Measurements from ENCODE around the gene MARK2.
"Not testable (repeated sequence)": the region's sequence is repeated elsewhere in the genome, so short reads cannot be mapped to it uniquely, and the experiment has no call there.

MARK2 gene

DNA sequence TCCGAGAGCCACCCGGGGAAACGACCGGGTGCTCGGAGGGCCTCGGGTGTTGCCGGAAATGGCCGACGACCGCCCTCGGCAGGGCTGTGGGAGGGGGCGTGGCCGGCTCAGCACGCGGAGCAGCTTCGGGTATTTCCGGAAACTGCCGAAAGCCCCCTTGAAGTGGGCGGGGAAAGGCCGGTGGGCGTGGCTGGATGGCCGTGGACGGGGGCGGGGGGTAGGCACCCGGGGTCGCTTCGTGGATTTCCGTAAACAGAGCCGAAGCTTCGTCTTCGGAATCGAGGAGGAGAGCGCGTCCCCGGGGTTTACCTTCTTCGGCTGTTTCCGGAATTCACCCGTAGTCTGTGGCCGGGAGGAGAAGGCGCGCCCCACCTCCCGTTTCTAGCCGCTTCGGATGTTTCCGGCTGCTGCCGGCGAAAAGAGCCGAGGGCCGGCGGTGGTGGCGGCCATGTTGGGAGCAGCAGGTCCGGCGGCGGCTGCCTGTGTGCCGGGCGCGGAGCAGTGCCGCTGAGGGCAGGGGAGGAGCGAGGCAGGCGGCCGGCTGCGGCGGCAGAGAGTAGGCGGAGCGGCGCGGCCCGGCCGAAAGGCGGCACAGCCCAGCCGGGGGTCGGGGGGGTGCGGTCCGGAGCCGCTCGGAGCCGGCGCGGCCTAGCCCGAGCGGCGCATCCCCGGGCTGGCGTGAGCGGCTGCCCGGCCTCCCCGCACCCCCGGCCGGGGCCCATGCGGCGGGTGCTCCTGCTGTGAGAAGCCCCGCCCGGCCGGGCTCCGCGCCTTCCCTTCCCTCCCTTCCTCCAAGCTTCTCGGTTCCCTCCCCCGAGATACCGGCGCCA, at the start of gene MARK2:
Gene MARK2, plus strand, starts transcription at position 433 of the 830 bp plus-strand sequence. Its CDS starts 397 bp downstream, at position 830.
- peak; percentile 92 to 99 for DNase-seq

DNA sequence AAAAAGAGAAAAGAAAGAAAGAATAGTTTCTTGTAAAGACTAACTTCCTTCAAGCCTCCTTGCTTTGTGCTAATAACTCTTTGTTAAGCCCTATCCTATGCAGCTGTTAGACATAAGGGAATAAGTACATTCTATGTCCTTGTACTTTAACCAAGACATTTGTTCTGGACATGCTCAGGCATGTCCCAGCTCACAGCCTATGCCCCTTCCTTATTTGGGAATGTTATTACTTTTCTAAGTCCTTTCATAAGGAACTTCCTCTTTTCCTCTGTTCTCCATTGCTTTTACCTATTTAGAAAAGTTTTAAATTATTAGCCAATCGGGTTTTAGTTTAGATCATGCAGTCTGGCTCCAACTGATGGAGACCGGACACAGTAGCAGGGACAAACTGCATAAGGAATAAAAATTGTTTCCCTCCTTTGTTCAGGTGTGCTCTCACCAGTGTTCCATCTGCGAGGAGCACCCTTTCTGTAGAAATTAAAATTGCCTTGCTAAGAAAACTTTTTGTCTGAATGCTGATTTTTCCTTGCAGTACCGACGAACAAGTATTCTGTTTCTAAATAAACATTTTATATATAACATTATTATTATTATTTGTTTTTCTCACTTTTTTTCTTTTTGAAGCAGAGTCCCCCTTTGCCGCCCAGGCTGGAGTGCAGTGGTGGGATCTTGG, 47.3 kb upstream of the MARK2 start:
- DNase-seq: no peak

DNA sequence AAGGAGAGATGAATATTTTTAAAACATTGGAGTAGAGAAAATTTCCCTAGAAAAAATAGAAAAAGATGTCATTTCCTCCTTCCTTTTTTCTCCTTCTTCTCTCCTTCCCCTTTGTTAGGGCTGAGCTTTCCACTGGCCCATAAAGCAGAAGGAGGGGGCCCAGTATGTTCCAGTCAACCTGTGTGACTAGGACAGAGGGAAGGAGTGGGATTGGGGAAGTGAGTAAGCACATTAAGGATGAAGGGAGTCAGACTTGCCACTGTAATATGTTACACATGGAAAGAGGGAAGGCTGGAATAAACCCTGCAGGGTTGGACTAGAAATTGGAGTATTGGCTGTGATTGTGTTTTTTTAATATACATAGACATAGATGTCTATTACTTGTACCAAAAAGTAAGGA, 45.7 kb upstream of the MARK2 start:
- no peak for DNase-seq

DNA sequence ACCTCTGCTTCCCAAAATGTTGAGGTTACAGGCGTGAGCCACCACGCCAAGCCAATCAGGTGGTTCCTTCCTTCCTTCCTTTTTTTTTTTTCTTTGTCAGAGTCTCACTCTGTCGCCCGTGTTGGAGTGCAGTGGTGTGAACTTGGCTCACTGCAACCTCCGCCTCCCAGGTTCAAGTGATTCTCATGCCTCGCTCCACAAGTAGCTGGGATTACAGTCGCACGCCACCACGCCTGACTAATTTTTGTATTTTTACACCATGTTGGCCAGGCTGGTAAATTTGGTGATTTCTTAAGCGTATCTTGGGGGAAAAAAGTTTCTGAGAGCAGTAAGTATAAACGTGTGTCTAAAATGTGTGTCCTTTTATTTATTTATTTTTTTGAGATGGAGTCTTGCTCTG, 43.8 kb upstream of the MARK2 start:
- DNase-seq: no peak

DNA sequence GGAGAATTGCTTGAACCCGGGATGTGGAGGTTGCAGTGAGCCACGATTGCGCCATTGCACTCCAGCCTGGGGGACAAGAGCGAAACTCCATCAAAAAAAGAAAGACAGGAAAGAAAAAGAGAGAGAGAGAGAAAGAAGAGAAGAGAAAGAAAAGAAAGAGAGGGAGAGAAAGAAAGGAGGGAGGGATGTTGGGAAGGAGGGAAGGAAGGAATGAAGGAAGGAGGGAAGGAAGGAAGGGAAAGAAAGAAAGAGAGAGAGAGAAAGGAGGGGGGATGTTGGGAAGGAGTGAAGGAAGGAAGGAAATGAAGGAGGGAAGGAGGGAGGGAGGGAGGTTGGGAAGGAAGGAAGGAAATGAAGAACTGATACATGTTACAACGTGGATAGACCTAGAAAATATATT, 38.0 kb upstream of the MARK2 start:
- DNase-seq: no peak

DNA sequence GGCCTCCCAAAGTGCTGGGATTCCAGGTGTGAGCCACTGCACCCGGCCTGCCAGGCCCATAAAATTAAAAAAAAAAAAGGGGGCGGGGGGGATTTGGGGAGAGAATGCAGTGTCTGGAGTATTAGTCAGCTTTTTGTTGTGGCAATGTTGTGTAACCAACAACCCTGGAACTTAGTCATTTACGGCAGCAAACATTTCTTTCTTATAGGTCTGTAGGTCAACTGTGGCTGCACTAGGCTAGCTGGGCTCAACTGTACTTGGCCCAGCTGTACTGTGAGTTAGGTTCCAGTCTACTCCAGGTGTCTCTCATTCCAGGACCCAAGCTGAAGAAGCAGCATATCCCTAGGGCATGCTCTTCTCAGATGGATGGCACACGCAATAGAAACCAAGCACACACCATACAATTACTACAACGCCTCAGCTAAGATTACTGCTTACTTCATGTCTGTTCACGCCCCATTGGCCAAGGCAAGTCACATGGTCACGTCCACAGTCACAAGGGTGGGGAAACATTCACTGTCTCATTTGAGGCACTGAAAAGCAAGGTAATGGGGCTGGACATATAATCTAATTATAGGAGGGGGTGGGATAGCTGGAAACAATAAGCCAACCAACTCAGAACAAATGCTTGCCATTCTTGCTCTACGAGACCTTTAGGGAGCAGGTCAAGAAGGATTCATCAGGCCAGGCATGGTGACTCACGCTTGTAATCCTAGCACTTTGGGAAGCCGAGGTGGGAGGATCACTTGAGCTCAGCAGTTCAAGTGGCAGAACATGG, 36.1 kb upstream of the MARK2 start:
- no peak for DNase-seq

DNA sequence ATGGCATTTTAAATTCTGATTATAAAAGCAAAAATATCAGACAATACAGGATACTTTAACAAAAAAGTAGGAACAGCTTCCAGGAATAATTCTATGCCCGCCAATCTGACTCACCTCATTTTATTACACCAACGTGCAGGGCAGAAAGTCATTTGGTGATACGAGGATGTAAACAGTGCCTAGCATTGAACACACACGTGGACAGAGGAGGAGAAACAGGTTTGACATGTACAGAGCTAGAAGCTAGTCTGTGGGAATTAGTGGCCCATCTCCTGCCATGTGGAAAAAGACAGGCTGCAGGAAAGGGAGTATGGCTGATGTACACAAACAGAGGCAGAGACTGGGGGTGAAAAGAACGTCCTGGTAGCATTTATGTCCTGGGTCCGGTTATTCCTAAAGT, 34.7 kb upstream of the MARK2 start:
- no peak for DNase-seq

DNA sequence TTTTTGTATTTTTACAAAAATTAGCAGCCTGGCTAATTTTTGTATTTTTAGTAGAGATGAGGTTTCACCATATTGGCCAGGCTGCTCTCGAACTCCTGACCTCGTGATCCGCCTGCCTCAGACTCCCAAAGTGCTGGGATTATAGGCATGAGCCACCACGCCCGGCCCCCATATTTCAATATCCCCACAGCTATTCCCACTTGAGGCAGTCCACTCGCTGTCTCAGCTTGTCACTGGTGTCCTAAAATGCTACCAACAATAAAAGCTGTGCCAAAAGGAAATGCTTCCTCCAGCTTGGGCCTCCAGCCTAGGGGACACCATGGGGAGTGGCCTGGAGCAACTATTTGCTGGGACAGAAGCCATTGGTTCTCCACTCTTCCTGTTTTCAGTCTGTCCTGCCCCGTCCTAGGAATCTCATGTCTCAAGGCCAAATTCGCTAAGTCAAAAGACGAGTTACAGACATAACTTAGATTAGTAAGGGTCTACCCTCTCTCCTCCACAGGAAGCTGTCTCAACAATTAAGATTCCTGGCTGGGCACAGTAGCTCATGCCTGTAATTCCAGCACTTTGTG, 33.0 kb upstream of the MARK2 start:
- no peak for DNase-seq

DNA sequence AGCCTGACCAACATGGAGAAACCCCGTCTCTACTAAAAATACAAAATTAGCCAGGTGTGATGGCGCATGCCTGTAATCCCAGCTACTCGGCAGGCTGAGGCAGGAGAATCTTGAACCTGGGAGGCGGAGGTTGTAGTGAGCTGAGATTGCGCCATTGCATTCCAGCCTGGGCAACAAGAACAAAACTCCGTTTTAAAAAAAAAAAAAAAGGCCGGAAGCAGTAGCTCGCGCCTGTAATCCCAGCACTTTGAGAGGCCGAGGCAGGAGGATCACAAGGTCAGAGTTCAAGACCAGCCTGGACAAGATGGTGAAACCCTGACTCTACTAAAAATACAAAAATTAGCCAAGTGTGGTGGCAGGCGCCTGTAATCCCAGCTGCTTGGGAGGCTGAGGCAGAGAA, 28.5 kb upstream of the MARK2 start:
- not testable (repeated sequence) for DNase-seq

DNA sequence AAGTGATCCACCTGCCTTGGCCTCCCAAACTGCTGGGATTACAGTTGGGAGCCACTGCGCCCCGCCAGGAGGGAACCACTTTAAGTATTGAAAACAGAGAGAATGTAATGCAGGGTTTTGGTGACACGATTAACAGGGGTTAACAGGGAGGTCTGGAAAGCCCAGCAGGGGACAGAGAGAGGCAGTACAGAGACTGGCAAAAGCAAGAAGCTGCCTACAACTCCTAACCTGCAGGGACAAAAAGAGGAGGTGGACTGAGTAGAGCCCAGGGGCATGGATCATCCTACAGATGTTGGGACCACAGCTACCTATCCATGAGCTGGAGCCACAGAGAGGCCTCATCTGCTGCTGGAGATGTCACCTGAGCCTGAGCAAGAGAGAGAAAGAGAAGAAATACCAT, 27.4 kb upstream of the MARK2 start:
- no peak for DNase-seq

DNA sequence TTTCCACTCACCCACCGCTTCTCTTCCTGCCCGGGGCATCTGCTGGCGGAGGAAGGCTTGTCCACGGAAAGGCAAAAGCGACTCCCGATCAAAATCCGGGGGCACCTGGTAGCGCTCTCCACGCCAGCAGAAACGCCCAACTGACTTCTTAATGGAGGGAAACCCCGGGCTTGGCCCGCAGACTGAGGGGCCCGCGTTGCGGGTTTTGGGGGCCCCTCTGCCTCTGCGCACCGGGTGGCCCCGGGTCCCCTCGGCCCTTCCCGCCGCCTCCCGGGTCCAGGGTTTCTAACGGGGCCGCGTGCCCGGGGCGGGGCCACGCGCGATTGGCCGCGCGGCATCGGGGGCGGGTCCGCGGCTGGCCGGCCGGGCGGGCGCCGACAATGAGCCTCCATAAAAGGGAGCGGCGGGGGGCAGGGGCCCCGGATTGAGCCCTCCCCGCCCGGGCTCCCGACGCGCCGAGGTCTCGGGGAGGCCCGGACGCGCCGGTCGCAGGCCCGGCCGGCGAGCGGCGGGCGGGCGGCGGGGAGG, 25.8 kb upstream of the MARK2 start, which contains the start of gene SPINDOC:
Gene SPINDOC, plus strand, starts transcription at position 422 of the 528 bp plus-strand sequence. CDS start 231 bp downstream, outside the sequence.
- peak; percentile 43 to 71 for DNase-seq

DNA sequence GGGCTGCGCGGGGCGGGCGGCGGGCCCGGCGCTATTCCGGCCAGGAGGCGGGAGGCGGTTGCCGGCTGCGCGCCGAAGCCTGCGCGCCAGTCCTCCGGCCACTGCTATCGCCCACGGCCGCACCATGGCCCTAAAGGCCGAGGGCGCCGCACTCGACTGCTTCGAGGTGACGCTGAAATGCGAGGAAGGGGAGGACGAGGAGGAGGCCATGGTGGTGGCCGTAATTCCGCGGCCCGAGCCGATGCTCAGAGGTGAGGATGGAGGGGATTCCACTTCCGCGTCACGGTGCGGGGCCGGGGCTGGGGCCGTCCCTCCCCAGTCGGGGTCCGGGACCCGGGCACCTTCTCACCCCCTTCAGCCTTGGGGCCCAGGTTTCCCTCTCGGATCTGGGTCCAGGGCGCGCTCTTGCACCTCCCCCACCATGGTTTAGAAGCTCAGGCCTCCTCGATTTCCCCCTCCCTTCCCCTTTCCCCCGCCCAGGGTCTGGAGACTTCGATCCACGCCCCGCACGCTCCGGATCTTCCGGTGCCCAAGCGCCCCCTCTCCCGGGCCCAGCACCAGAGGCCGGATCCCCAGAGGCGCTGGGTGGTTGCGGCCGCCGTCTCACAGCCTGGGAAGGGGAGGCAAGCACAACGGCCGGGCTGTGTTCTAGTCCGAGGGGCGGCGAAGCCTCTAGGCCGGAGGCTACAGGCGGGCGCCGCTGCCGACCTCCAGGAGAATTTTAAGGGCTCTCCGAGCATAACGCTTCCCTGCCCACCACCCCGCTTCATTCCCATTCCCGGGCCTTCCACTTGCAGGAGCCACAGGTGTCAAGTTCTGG, 25.1 kb upstream of the MARK2 start:
- peak; percentile 48 to 49 for DNase-seq

DNA sequence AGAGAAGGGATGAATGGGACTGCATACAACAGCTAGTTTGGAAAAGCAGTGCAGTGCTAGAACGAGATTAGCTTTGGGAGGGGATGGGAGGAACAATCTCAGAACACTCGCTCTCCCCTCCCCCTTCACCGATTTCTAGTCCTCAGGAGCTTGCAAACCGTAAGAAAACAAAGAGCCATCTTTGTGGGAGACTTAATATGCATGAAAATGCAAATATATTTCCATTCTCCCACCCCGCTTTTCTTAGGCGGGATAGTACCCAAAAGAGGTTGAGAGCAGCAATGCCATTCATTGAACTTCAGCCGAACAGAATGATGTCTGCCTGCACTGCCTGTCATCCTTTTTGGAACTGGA, 24.6 kb upstream of the MARK2 start:
- DNase-seq: no peak

DNA sequence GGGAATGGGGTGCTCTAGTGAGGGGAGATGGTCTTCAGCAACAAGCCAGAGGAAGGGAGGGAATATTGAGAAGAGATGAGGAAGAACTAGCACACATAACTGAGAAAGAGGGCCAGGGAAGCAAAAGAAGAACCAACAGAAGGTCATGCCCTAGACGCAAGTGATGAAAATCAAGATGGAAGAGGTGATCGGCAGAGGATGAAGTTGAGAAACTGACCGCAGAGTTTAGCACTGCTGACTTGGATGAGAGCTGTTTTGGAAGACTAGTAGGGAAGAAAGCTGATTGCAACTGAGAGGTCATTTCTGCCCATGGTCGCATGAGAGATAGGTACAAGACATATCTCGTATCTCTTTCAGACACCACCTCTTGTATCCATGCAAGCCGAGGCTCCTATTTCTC, 22.7 kb upstream of the MARK2 start:
- no peak for DNase-seq

DNA sequence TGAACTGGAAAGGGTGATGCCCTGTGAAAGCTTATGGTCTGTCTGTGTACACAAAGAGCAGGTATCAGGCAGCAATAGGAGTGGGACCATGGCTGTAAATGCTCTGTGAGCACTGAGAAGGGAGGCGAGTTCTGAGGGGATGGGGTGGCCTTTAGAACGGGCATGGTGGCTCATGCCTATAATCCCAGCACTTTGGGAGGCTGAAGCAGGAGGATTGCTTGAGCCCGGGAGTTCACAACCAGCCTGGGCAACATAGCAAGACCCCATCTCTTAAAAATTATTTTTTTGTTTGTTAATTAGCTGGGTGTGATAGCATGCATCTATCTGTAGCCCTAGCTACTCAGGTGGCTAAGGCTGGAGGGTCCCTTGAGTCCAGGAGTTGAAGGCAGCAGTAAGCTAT, 22.2 kb upstream of the MARK2 start:
- DNase-seq: no peak

DNA sequence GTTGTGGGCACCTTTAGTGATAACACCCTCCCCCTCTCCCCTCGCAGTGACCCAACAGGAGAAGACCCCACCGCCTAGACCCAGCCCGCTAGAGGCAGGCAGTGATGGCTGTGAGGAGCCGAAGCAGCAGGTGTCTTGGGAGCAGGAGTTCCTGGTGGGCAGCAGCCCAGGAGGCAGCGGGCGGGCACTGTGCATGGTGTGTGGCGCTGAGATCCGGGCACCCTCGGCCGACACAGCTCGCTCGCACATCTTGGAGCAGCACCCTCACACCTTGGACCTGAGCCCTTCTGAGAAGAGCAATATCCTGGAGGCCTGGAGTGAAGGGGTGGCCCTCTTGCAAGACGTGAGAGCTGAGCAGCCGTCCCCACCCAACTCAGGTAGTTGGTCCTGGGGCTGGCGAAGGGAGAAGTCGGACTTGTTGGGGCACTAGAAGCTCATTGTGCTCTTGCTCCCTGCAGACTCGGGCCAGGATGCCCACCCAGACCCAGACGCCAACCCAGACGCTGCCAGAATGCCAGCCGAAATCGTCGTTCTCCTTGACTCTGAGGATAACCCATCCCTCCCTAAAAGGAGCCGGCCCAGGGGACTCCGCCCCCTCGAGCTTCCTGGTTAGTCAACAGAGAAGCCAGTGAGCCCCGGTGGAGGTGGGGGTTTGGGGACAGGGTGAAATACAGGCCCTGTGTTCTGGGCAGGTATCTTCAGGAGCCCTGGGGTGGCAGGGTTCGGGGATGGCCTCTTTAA, 21.0 kb upstream of the MARK2 start:
- DNase-seq: no peak

DNA sequence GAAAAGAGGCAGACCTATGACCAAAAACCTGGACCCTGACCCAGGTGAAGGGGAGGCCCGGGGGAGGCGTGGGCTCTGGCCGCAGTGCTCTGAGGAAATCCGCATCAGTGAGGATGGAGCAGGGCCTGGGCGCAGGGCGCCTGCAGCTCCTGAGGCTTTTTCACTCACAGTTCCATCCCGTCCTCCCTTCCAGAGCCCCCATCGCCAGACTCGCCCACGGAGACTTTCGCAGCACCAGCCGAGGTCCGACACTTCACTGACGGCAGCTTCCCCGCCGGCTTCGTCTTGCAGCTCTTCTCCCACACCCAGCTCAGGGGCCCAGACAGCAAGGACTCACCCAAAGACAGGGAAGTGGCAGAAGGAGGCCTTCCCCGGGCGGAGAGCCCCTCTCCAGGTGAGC, 20.3 kb upstream of the MARK2 start:
- no peak for DNase-seq

DNA sequence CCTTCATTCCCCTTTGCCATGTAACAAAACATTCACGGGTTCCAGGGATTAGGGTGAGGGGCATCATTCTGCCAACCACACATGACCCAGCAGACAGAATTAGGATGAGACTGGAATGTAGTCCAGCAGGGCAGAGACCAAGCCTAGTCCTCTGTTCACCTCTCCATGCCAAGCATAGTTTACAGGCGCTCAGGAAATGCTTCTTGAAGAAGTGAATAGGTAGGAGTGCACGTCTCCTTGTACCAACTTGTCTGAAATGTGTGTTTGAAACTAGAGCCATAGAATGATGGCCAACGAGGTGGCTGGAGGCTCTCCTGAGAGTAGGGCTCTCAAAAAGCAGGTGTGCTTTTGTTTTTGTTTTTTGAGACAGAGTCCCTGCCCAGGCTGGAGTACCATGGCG, 17.5 kb upstream of the MARK2 start:
- no peak for DNase-seq

DNA sequence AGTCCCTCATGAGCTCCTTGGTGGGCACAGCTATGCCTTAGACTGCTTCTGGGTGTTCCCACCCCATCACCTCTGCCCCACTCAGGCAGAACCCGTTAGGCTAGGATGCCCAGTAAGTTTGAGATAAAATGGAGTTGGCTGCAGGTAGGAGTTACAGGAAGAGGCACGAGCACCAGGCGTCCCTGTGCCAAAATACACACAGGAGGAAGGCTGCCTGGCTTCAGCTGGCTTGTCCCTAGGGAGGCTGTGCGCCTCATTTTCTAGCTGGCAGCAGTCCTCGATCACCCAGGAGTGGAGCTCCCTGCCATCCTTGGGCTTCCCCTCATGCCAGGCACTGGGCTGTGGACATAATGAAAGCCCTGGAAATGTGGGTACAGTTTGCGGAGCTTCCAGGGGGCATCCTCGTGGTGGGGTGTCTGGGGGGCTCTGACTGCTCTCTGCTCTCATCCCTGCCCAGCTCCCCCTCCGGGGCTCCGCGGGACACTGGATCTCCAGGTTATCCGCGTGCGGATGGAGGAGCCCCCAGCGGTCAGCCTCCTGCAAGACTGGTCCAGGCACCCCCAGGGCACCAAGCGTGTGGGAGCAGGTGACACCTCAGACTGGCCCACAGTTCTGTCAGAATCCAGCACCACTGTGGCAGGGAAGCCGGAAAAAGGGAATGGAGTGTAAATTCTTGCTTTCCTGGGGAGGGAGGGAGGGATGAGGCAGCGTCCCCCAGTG, 12.3 kb upstream of the MARK2 start:
- no peak for DNase-seq

DNA sequence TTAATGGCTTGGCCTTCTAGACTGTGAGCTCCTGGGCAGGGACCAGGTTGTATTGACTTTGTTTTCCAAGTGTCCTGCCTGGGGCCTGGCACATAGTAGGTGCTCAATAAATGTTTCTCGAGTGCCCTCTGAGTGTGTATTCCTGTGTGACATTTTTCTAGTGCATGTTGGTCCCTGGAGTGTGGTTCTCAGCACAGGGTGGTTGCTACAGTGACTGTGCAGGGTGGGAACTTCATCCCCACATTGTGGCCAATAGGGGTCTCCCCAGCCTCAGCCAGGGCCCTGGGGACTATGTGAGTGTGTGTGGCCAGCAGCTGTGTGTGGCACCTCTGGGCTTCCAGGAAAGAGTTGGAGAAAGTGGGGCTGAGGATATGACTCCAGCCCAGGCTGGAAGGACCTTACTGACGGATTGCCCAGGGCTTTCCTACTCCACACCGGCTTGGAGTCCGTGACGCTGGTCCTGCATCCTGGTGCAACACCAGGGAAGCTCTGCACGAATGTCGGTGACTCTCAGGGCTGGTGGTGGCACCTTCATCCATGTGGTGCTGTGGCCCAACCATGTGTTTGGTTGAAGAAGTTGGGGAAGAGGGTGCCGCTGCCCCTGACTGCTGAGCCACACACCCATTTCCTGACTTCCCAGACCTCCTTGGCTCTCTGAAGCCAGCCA, 9.0 kb upstream of the MARK2 start:
- peak in 1 of 2 experiments; percentile 61 for DNase-seq
